C4-2B (cell line): ENCODE results near the gene INO80C.

Experiments used
- ZFX ChIP-seq: fragments of 450-650 bp; IDR thresholded peaks from 2 replicates; pipeline ENCODE4 v1.6.1; 2017
- TF ChIP-seq, protein P1 (sequence below): fragments of 450-650 bp; conservative IDR thresholded peaks from 2 replicates; pipeline ENCODE4 v1.5.1; 2017; ENCODE audit warnings: mild to moderate bottlenecking

DNA sequence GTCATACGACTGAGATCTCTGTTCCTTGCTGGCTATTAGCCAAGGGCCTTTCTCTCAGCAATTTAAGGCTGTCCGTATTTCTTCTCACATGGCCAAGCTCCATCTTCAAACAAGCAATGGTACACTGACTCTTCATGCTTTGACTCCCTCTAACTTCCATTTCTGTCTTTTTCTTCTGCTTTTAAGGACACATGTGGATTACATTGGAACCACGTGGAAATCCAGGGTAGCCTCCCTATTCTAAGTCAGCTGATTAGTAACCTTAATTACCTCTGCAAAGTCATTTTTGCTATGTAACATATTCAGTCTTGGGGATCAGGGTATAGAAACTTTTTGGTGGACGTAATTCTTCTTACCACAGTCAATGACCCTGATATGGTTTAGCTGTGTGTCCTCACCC, 79.2 kb downstream of the INO80C start:
- TF ChIP-seq, protein P1, sequence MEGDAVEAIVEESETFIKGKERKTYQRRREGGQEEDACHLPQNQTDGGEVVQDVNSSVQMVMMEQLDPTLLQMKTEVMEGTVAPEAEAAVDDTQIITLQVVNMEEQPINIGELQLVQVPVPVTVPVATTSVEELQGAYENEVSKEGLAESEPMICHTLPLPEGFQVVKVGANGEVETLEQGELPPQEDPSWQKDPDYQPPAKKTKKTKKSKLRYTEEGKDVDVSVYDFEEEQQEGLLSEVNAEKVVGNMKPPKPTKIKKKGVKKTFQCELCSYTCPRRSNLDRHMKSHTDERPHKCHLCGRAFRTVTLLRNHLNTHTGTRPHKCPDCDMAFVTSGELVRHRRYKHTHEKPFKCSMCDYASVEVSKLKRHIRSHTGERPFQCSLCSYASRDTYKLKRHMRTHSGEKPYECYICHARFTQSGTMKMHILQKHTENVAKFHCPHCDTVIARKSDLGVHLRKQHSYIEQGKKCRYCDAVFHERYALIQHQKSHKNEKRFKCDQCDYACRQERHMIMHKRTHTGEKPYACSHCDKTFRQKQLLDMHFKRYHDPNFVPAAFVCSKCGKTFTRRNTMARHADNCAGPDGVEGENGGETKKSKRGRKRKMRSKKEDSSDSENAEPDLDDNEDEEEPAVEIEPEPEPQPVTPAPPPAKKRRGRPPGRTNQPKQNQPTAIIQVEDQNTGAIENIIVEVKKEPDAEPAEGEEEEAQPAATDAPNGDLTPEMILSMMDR, result no peak
- TF ChIP-seq ZFX, result no peak
